Keratinocyte (primary cell): Measurements from ENCODE around the gene NTNG2.

Source experiments
- CTCF ChIP-seq, 3 experiments: IDR thresholded peaks in 1 of 3; conservative IDR thresholded peaks in 1 of 3; optimal IDR thresholded peaks in 1 of 3; 2 replicates in 2 of 3; 3 replicates in 1 of 3; pipeline versions ENCODE3 to v1.5.1; 2011; ENCODE audit warnings: low read length in 3 of 3, mild to moderate bottlenecking in 3 of 3, moderate library complexity in 2 of 3, control low read depth in 1 of 3, inconsistent platforms in 1 of 3; ENCODE audit not compliant: insufficient read depth in 2 of 3; ENCODE audit errors: extremely low read depth in 1 of 3
- EZH2 ChIP-seq: IDR thresholded peaks from one replicate; pipeline ENCODE4 v1.6.1; 2012; ENCODE audit warnings: inconsistent platforms, mild to moderate bottlenecking, low read length, moderate library complexity

DNA sequence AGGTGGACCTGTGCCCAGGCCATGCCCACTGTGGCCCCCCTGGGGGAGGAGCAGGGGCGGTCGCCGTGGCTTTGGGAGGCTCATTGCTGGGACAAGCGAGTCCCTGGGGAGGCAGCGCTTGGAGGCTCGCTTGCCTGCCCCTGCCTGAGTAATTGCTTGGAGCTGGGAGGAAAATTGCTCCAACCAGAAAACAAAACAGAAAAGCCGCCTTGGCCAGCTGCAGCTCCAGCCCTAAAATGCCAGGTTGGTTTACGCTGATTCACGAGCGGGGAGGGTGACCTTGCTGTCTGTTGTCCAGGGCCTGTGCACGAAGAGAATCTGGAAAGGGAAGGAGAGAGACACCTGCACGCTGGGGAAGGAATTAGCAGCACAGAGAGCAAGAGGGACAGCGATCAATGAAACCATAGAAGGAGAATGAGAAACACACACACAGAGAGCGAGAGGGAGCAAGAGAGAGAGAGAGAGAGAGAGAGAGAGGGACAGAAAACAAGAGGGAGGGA, 25.3 kb downstream of the NTNG2 start:
- TF ChIP-seq CTCF (optimal IDR thresholded peaks at IDR 0.05 in 1 of 3, IDR thresholded peaks at IDR 0.05 in 1 of 3, conservative IDR thresholded peaks at IDR 0.05 in 1 of 3; ENCODE audit: extremely low read depth in 1 of 3, insufficient read depth in 2 of 3, low read length in 3 of 3) (no peak), EZH2 (no peak)
